Stimulated activated CD4-positive, alpha-beta T cell treated with anti-CD3 and anti-CD28 coated beads, Interleukin-12 subunit alpha, Interleukin-12 subunit beta, amount 100 ng/mL, for 4 hours (primary cell): ENCODE measurements around the gene MTHFR.

ENCODE experiments used
- DNase-seq: peaks from one replicate; pipeline ENCODE4 v3.0.0-alpha.2; 2020

MTHFR gene

GRCh38 chr1:11751087-11751486 lies 54.7 kb downstream of the MTHFR start:
- no peak for DNase-seq

- no peak for DNase-seq
These were observed 55.8 kb downstream of the MTHFR start for GRCh38 chr1:11749996-11750395.

- peak; percentile 28 for DNase-seq
These were observed 56.5 kb downstream of the MTHFR start for GRCh38 chr1:11749203-11749689.

- no peak for DNase-seq
These were observed 57.2 kb downstream of the MTHFR start for GRCh38 chr1:11748294-11749202.

- no peak for DNase-seq
These were observed 58.8 kb downstream of the MTHFR start for GRCh38 chr1:11746795-11747487.

GRCh38 chr1:11746092-11746491 lies 59.7 kb downstream of the MTHFR start:
- DNase-seq, result no peak

- no peak for DNase-seq
These were observed 61.5 kb downstream of the MTHFR start for GRCh38 chr1:11744287-11744686.

- DNase-seq, result no peak
These were observed 63.7 kb downstream of the MTHFR start for GRCh38 chr1:11741919-11742558.

- no peak for DNase-seq
These were observed 64.3 kb downstream of the MTHFR start for GRCh38 chr1:11741482-11741881.

GRCh38 chr1:11740258-11741192 lies 65.2 kb downstream of the MTHFR start:
- DNase-seq, result no peak

- no peak for DNase-seq
These were observed 67.0 kb downstream of the MTHFR start for GRCh38 chr1:11738783-11739182.

- no peak for DNase-seq
These were observed 67.7 kb downstream of the MTHFR start for GRCh38 chr1:11738096-11738495.

GRCh38 chr1:11736746-11737639 lies 68.8 kb downstream of the MTHFR start:
- DNase-seq, result peak; percentile 34

- peak; percentile 86 for DNase-seq
These were observed 69.7 kb downstream of the MTHFR start, which contains the start of gene AGTRAP for GRCh38 chr1:11735854-11736745. TSS of gene AGTRAP (plus strand) at chr1:11736136. CDS start at chr1:11736209, 73 bp downstream.
